NT2/D1 (cell line): ENCODE results near the gene HERPUD1.
"Not testable (repeated sequence)": the region's sequence is repeated elsewhere in the genome, so short reads cannot be mapped to it uniquely, and the experiment has no call there.

ENCODE experiments used
- DNase-seq: peaks from one replicate; pipeline ENCODE4 v3.0.0-alpha.2; 2011; ENCODE audit warnings: low read depth, low spot score
- H3K27me3 ChIP-seq: 2 replicates; pipeline ENCODE4 v1.6.0; 2011; ENCODE audit warnings: mild to moderate bottlenecking; ENCODE audit not compliant: insufficient read length, insufficient read depth
- H3K36me3 ChIP-seq: 2 replicates; pipeline ENCODE4 v1.6.1; 2011; ENCODE audit warnings: mild to moderate bottlenecking, low read length, mixed read lengths; ENCODE audit not compliant: insufficient read depth, insufficient read length
- H3K4me1 ChIP-seq: 2 replicates; pipeline ENCODE4 v1.5.1; 2011; ENCODE audit not compliant: insufficient read depth, insufficient read length
- H3K4me3 ChIP-seq: 2 replicates; pipeline ENCODE4 v1.5.1; 2011; ENCODE audit warnings: low read depth; ENCODE audit not compliant: insufficient read length
- H3K9ac ChIP-seq: 2 replicates; pipeline ENCODE4 v1.6.0; 2011; ENCODE audit warnings: low read depth; ENCODE audit not compliant: insufficient read length
- H3K9me3 ChIP-seq: 2 replicates; pipeline ENCODE4 v1.5.1; 2011; ENCODE audit warnings: mild to moderate bottlenecking, low read length; ENCODE audit not compliant: insufficient read depth
- SUZ12 ChIP-seq: IDR thresholded peaks from 2 replicates; pipeline ENCODE4 v1.6.1; 2011; ENCODE audit not compliant: insufficient read length, insufficient read depth; ENCODE audit errors: extremely low read depth
- YY1 ChIP-seq: IDR thresholded peaks from 2 replicates; pipeline ENCODE4 v1.6.1; 2011; ENCODE audit not compliant: insufficient read length, insufficient read depth
- ZNF274 ChIP-seq: IDR thresholded peaks from 2 replicates; pipeline ENCODE4 v1.6.1; 2011; ENCODE audit warnings: mild to moderate bottlenecking, low read depth, low read length

HERPUD1 gene

DNA sequence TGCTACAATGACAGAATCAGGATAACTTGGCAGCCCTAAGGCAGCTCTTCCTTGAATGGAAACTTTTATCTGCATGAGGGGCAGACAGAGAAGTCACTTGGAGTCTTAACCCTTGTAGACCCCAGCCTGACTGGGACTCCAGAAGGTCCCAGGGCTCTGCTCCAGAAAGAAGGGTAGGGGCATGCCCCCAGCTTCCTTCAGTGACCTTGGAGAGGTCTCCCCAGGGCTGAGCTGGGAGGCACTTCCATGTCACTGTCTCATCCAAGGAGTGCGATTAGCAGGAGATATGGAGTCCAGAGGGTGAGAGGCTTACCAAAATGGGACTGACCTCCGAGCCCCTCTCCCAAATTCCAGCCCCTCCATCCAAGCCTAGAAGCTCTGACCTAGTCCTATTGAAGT lies 54.0 kb downstream of the HERPUD1 start:
- Histone ChIP-seq H3K4me3 (no peak overlapping the region), H3K9ac (no peak overlapping the region), H3K36me3 (no peaks in the 10 kb centered on the region), H3K27me3 (peaks cover 35% of the 10 kb centered on the region), H3K9me3 (no peaks in the 10 kb centered on the region), H3K4me1 (peaks cover 8% of the 10 kb centered on the region)
- TF ChIP-seq SUZ12 (no peak), ZNF274 (no peak), YY1 (no peak)
- no peak for DNase-seq

DNA sequence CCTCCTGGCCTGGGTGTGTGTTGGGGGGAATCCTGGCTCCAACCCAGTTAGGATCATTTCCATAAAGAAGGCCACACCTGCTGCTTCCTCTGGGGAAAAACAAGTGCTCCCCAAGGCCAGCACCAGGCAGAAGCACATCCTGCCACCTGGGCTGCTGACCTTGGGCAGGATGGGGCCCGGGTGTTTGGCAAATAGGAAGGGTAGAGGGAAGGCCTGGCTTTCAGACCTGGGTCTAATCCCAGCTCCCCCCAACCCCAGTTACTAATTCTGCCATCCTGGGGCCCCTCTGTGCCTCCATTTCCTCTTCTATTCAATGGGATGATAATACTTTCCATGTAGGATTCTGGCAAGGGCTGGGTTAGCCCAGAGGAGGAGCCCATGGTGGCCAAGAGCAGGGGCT lies 54.4 kb downstream of the HERPUD1 start:
- Histone ChIP-seq H3K4me3 (no peak overlapping the region), H3K9me3 (no peaks in the 10 kb centered on the region), H3K4me1 (peaks cover 7% of the 10 kb centered on the region), H3K27me3 (peaks cover 38% of the 10 kb centered on the region), H3K9ac (no peak overlapping the region), H3K36me3 (no peaks in the 10 kb centered on the region)
- TF ChIP-seq SUZ12 (no peak), ZNF274 (no peak), YY1 (no peak)
- no peak for DNase-seq

DNA sequence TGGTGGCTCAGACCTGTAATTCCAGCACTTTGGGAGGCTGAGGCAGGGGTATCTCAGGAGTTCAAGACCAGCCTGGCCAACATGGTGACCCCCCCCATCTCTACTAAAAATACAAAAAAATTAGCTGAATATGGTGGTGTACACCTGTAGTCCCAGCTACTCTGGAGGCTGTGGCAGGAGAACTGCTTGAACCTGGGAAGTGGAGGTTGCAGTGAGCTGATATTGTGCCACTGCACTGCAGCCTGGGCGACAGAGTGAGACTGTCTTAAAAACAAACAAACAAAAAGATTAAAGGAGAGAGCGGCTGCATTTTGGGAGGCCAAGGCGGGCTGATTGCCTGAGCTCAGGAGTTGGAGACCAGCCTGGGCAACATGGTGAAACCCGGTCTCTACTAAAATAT lies 55.0 kb downstream of the HERPUD1 start:
- DNase-seq, H3K4me3 ChIP-seq, H3K36me3 ChIP-seq, H3K4me1 ChIP-seq, H3K9me3 ChIP-seq, H3K9ac ChIP-seq: not testable (repeated sequence)
- peaks cover 42% of the 10 kb centered on the region for H3K27me3 ChIP-seq

DNA sequence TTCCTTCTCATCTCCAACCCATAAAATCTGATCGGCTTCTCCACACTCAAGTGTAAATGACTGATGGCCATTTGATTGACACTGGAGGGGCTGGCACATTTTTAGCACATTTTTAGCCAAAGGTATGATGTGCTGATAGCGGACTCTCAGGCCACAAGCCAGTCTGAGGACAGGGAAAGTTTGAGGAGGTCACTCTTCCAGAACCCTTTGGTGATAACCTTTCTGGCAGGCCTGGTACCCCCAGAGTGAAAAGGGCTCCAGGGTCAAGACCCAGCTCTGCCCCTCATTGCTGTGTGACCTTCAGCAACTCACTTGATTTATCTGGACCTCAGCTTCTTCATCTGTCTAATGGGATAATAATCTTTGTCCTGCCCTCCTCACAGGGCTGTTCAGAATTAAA lies 55.8 kb downstream of the HERPUD1 start:
- H3K9me3 ChIP-seq: no peaks in the 10 kb centered on the region
- DNase-seq: no peak
- no peaks in the 10 kb centered on the region for H3K36me3 ChIP-seq
- no peak overlapping the region for H3K4me3 ChIP-seq
- TF ChIP-seq YY1 (no peak), ZNF274 (no peak), SUZ12 (no peak)
- peaks cover 42% of the 10 kb centered on the region for H3K27me3 ChIP-seq
- H3K4me1 ChIP-seq: peaks cover 11% of the 10 kb centered on the region
- no peak overlapping the region for H3K9ac ChIP-seq

DNA sequence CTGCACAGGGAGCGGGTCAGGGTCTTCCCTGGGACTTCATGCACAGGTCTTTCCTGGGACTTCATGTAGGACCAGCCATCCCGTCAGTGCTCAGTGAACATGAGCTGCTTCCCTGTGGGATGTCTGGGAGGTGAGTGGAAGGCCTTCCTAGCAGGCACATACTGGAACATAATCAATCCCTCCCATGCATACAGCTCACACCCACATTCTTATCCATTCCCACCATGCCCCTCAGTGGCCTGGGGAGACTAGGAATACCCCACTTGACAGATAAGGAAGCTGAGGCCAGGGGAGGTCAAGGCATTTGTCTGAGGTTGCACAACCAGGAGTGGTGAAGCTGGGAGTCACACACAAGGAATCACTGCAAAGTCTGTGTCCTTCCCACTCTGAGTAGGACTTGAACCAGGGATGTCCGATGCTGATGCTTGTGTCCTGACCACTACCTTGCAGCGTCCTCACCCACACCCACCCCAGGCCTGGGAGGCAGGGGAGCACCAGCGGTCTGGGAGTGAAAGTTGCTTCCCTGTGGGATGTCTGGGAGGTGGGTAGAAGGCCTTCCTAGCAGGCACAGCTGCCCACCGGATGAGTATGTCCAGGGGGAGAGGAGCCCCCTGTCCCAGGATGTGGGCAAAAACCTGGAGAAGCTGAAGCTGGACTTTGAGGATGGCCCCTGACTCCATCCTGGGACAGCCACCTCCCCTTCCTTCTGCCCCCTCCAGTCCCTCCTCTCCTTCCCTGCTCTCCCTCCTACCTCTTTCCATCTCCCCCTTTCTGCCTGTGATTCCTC lies 56.4 kb downstream of the HERPUD1 start:
- H3K9ac ChIP-seq: no peak overlapping the region
- no peaks in the 10 kb centered on the region for H3K36me3 ChIP-seq
- no peaks in the 10 kb centered on the region for H3K9me3 ChIP-seq
- peaks cover 11% of the 10 kb centered on the region for H3K4me1 ChIP-seq
- peaks cover 42% of the 10 kb centered on the region for H3K27me3 ChIP-seq
- TF ChIP-seq ZNF274: no peak
- no peak for TF ChIP-seq SUZ12
- TF ChIP-seq YY1: no peak
- no peak overlapping the region for H3K4me3 ChIP-seq
- no peak for DNase-seq

DNA sequence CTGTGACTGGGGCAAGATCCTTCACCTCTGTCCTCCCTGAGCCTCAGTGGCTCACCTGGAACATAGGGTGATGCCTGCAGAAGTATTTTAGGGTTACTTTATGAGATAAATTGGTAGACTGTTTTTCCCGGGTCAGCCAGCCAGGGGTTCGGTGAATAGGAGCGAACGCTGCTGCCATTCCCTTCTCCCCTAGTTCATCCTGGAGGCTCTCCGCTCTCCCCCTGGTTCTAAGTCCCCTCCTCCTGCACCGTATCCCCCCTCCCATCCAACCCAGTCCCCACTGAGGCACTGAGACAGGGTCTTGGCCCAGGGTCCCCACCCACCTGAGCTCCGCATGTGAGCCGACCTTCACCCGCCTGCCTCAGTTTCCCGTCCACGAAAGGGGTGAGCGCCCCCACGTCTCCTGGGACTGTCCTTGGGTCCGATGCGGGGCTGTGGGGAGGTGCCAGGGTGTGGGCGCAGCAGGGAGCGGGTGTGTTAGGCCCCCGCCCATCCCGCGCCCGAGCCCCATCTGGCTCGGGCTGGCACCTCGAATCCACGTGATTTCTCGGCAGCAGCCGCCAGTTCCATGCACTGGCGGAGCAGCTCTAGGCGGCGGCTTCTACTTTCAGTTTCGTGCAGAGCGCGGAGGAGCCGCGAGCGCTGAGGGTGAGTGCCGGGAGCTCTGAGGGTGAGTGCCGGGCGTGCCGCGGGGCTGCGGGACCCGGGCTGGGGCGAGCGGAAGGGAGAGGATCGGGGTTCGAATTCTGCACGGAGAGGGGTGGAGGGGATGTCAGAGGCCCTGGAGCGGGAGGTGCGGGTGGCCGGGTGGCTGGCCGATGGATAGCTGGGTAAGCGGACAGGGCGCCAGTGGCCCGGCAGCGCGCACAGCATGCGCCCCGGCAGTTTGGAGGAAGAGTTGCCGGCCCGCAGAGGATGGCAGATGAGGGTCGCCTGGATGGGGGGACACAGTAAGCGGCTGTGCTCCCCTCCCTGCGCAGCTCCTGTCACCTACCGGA lies 57.3 kb downstream of the HERPUD1 start, which contains the start of gene NLRC5:
NLRC5 (plus strand) TSS at position 610 of the 998 bp plus-strand sequence. CDS start 31,156 bp downstream, outside the sequence.
- H3K9ac ChIP-seq: peak within 1 kb of the TSS; percentile 75
- peak; percentile 30 for DNase-seq
- H3K9me3 ChIP-seq: no peaks in the 10 kb centered on the region
- TF ChIP-seq YY1 (no peak), ZNF274 (no peak), SUZ12 (no peak)
- H3K27me3 ChIP-seq: peaks cover 44% of the 10 kb centered on the region
- H3K4me1 ChIP-seq: peaks cover 11% of the 10 kb centered on the region
- H3K36me3 ChIP-seq: no peaks in the 10 kb centered on the region
- peak within 1 kb of the TSS; percentile 49 for H3K4me3 ChIP-seq

GRCh38 chr16:56989988-56990387 lies 58.0 kb downstream of the HERPUD1 start:
- H3K9ac ChIP-seq: no peak overlapping the region
- H3K4me1 ChIP-seq: peaks cover 12% of the 10 kb centered on the region
- peak overlapping the region; percentile 49 for H3K4me3 ChIP-seq
- no peaks in the 10 kb centered on the region for H3K9me3 ChIP-seq
- no peak for DNase-seq
- TF ChIP-seq ZNF274 (no peak), YY1 (no peak), SUZ12 (no peak)
- peaks cover 47% of the 10 kb centered on the region for H3K27me3 ChIP-seq
- H3K36me3 ChIP-seq: no peaks in the 10 kb centered on the region
